ENCODE data around the gene PRDM2.
"Not testable (repeated sequence)": the region's sequence is repeated elsewhere in the genome, so short reads cannot be mapped to it uniquely, and the experiment has no call there.

PRDM2 gene

DNA sequence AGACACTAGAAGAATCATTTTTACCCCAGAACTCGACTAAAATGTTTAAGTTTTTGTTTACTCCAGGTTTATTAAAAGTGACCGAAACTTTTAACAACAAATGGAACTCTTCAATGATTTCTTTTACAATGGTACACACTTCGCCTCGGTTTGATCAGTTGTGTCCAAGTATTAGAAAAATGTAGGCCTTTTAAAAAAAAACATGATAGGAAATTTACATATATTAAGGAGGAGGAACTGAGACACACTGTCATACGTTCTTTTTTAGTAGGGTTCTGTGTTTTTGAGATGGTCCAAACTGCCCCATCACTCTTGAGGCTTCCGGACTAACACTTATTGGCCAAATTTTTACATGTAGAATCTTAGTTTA is 1.3 kb downstream of the PRDM2 start:
- DNase-seq, result no peak

DNA sequence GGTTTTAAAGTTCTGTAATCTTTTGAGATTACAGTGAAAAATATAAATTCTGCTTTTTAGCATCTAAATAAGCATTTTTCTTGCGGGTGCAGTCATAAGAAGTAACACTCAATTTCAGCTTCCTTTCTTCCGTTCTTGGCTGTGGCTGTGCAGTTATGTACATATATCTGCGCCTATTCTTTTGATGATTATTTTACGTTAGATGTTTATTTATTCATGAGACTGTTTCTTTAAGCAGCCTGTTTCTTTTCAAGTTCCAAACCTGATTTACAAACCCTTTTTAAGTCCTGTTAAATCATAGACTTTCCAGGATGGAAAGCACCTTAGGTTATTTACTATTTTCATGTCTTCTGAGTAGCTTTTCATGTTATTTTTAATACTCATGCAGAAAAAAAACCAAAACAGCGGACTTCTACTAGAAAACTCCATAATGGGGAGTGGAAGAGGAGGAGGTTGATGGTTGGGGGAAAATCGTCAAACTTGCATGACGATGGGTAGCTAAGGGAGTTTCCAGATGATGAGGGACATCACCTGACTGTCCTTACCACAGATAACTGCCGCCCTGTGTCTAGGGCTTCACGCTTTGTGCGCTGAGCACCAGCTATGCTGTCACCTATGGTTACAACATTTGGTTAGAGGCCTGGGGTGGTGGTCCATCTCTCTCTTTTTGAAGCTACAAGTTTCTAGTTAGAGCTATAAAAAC is 2.6 kb downstream of the PRDM2 start:
- no peak for DNase-seq

DNA sequence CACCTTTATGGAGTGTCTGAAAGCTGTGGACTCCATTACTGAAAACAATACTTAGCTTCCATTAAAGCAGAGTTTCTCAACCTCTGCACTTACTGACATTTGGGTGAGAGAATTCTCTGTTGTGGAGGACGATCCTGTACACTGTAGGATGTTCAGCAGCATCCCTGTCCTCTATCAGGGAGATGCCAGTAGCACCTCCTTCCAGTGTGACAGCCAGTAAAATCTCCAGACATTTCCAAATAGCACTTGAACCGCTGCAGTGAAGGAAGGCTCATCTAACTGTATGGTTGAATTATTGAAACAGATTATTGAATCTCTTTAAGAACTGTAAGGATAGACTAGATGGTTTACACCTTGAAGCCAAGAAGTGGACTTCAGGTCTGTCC is 3.1 kb downstream of the PRDM2 start:
- no peak for DNase-seq

DNA sequence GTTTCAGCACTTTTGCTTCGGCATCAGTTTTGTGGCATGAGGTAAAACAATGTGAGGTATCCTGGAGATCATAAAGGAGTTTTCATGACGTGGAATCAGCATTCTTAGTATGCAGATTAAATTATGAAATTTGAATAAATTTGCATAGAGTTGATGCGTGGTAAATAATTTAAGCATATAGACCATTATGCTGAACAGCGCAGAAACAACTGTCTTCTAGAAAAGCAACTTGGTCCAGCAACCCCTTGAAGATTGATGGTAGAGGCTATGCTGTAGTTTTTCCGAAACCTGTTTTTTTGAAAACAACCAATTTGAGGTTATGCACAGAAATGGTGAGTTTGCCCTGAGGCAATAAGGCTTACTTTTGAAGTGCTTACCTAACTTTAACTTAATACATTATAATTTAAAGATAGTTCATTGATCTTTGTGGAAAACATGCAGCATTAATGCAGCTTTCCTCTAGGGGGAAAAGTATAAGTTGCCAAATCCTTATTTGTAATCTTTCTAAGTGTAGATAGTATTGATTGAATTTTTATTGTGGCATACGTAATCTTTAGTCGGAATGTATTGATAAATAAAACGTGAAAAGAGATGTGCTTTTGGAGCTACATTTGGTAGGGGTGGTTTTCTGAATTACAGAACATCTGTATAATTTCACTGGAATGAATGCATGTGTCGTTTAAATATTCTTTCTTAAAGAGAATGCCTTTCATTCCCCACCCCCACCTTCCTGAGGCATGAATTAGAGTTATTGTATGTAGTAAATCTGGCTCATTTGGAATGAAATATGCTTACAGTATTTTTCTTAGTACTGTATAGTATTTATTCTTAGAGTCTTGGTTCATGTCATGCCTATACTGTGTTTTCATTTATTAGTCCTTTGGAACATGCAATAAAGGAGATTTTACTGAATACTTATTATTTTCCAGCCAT is 3.8 kb downstream of the PRDM2 start:
- DNase-seq, result no peak

DNA sequence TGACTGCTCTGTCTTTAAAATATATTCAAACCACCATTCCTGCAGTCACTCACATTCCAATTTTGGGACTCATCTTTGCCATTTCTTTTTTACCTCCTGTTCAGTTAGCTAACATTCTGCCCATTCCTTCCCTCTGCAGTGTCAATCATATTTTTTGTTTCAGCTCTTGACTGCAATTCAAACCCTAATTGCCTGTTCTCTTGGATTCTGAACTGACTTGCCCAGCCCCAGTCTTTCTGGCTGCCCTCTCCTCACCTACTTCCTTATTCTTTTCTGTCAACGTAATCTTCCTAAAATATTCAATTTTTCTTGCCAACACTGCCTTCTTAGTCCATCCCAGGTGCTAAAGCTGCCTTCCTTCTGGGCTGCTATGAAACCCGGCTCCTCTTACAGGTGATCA is 6.1 kb downstream of the PRDM2 start:
- DNase-seq, result no peak

DNA sequence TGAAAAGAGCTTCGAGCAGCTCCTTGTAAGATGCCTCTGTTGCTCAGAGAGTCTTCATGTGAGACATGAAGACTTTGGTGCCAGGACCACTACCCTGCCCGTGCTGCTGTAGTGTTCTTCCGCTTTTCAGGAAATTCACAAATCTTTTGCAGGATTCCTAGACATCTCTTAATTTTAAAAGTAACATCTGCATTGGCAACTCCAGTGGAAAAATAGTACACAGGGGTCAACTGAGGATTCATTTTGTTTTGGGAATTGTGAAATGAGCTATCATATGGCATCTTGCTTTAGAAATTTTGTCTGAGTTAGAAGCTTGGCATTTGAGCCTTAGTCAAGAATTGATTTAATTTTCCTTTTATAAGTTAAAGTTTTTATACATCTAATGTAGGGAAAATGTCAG is 7.2 kb downstream of the PRDM2 start:
- DNase-seq, result no peak

DNA sequence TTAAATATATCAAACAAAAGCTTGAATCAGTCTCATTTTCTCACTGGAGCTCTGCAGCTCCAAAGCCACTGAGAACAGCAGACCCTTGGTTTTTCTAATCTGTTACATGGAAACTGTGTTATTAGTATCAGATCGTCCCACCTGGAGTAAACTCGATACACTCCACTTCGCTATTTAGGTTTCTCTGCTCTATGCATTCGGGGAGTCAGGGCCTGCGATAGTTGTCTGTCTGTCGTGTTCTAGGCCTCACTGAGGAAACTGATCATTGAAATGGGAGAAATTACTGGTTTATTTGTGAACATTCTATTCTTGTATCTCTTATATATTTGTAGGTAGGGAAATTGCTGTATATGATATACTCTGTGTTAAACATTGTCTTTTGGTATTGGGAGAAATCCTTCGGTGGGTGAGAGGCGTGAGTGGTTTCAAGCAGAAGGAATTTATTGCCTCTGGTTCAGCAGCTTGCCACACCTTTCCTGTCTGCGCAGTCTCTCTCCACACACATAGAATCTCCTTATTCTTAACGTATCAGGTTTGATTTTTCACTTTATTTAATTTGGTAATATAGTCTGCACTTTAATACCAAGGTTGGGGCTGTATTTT is 8.5 kb downstream of the PRDM2 start:
- no peak for DNase-seq

DNA sequence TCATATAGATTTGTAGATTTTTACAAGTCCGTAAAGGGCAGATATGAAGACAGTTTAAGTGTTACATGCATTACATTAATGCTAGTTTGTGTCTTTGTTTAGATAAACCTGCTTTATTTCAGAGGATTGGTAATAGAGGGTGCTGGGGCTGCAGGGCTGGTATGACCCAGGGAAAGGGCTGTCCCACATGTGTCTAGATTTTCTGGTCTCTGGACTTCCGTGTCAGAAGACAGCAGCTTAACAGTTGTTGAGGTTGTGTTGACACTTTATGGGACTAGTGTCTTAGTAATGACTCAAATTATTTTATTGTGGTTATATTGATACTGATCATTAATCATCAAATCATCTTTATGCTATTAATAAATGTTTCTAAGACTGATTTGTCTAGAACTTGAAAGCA is 10.1 kb downstream of the PRDM2 start:
- no peak for DNase-seq

DNA sequence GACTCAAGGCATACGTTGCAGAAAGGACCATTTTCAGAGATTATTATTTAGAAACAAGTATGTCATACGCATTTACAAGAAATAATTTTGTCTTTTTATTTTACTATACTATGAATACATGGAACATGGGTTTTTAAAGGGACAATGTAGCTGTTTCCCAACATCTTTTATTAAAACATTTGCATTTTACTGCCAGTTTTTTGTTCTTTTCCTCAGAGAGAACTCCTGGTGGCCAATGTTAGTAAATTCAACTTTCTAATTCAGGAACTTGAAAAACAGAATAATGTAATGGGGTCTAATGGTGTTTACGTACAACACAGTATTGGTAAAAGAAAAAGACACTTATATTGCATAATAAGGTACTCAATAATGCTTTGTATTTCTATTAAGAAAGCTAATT is 14.9 kb downstream of the PRDM2 start:
- DNase-seq, result no peak

DNA sequence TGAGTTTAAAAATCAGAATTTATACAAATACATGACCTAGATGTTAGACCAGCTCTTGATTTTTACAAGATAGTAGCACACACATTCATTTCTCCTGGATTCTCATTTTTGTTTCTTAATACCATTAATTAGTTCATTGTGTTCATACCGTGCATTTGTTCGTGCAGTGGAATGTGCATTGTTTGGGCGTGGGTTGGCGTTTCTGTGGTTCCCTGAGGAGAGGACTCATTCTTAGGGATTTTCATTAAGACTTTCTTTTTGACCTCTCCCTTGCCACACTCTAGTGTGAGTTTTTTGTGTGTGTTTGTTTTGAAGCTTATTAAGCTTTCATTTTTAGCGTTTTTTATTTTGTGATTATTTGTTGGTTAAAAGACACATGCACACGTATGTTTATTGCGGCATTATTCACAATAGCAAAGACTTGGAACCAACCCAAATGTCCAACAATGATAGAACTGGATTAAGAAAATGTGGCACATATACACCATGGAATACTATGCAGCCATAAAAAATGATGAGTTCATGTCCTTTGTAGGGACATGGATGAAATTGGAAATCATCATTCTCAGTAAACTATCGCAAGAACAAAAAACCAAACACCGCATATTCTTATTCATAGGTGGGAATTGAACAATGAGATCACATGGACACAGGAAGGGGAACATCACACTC is 15.8 kb downstream of the PRDM2 start:
- not testable (repeated sequence) for DNase-seq

DNA sequence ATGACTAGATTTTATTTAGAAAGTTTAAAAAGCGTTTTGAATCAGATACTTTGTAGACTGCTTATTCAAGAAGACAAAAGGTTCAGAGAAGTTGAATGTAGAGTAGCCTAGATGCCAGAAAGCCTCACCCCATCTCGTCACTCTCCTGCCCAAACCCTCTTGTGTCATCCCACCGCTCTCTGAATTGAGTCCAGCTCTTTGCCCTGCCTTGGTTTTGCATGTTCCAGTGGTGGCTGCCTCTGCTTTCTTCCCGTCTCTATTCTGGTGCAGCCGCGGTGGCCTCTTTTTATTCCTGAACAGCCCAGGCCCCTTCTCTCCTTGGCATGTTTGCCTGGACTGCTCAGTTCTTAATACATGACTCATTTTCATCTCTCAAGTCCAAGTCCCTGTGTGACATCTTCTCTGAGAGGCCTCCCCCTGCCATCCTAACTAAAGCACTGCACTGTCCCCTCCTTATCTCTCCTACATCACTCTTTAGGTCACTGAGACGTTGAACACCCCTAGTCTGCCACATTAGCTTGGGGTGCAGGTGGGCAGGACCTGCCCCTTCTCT is 22.9 kb downstream of the PRDM2 start:
- no peak for DNase-seq

DNA sequence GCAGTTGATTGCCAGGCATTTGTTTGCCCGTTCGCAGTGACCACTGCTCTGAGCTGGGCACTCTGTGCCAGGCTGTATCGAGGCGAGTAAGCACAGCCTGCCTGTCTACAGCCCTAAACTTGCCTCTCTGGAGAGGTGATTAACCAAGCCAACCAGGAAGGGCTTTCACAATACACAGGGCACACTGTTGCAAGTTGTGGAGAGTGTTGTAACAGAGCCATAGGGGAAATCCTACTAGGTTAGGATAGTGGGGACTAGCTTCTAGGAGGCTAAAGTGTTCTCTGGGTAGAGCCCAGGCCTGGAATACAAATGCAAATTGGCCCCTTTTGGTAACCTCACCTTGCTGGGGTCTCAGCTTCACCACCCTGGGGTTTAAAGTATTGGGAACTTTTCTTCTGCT is 23.8 kb downstream of the PRDM2 start:
- DNase-seq, result no peak

DNA sequence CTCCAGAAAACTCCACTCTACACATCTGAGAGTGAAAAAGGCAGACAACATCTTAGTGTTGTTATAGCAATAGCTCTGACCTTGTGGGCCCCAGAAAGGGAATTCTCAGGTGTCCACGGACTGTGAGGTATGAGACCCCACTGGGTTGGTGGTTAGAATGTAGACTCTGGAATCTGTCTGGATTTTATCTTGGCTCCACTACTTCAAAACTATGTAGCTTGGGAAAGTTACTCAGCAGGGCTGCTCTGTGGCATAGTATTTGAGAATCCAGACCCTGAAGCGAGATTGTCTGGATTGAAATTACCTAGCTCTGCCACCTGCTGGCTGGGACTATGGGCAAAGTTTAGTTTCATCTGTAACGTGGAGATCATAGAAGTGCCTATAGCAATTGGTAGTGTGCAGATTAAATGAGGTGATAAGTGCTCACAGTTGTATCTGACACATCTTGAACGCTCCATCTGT is 25.8 kb downstream of the PRDM2 start:
- no peak for DNase-seq

DNA sequence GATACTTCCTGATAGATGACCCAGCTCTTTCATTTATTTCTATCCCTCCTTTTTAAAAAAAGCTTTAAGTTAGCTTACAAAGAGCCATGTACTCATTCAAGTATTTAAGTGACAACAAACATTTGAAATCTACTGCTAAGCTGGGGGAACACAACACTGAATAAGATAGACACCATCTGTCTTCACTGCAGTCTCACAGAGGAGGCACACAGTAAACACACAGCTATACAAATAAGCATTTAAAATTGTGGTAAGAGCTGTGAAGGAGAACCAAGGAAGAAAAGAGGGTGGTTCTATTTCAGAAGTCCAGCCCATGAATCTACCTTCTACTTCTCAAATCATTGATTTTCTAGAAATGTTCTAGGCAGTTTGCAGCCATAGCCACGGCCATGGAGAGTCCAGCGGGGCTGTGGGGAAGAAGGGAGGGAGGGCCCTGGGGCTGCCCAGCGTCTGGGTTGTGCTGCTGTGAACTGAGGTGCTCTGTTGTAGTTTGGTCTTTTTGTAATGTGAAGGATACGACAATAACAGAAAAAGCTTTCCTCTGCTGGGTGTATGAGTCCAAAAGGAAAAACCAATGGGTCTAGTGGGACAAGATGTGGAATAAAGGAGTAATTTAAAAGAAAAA is 28.2 kb downstream of the PRDM2 start:
- no peak for DNase-seq

DNA sequence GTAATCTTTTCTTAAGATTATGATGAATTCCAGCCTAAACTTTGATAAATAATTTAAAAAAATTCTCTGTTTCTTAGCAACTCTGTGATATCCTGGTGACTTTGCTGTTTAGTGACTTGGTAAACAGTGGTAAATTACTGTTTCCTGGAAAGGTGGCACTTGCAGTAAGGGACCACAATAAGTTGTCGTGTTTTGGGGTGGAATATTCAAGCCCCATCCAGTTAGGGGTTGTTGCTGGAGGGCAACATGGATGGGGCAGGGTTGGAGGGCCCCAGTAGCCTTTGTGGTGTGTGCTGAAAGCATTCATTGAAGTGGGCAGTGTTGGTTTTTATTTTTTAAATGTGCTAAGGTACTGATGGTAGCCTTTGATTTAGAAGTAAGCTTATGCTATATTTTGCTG is 30.3 kb downstream of the PRDM2 start:
- no peak for DNase-seq

DNA sequence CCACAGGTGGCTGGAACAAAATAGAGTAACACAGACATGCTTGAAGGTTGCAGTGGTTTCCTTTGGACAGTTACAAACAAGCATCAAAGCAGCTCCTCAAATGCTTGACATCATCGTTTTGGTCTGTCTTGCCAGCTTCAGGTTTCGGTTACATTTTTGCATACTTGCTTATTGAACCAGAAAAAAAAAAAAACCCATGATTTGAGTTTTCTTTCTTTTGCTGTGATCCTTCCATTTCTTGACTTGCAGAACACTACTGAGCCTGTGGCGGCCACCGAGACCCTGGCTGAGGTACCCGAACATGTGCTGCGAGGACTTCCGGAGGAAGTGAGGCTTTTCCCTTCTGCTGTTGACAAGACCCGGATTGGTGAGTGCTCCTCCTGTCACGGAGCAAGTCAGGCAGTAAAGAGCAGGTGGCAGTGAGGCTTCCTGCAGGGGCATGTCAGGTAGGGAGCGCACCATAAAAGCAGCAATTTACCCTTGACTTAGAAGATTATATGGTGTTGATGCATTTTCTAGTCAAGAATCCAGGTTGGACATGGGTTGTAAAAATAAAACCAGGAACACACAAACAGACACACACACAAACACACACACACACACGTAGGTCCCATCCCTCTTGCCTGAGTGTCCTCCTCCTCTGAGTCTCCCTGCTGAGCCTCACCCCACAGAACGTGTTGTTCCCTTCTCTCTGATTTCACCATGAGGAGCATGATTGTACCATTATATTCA is 30.9 kb downstream of the PRDM2 start:
- no peak for DNase-seq

DNA sequence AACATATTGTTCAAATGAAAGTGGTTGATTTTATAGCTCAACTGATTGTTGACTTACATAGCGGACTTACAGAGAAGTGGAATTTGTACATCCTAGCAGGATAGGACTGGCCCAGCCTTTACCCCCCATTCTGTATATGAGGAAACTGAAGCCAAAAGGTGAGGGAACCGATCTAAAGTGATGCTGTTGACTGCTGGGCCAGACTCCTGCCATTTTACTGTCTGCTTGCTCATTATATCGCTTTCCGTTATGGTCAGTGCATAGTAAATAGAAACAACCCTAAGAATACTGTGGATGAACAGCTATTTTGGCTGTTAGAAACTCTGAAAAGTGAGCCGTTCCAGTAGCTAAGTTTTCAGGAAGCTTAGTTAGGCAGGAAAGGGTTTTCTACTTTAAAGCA is 31.9 kb downstream of the PRDM2 start:
- no peak for DNase-seq

DNA sequence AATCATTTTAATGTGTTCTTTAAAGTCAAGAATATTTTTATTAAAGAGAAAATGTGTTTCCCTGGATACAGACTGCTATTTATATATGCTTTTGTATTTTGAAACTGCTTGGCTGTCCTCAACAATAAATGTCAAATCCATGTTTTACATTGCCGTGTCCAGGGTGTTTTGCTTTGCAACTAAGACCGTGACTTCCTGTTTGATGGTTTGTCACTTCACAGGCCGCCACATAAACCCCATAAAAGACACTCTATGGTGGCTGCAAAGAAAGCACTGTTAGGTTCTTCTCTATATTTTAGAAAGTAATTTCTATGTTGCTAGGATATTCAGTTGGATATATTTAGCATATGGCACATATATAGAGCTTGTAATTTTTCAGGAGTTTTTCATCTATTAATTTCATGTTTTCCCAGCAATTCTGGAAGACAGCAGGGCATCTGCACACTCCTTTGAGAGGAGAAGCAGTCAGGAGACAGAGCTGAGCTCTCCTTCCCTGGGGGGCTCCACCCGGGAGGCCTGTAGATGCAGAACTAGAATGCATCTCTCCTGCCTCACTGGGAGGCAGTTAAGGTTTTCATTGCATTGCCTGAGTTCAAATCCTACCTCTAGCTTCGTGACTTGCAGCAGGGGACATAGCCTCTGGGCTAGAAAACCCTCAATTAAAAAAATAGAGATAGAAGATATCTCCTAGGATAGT is 33.1 kb downstream of the PRDM2 start:
- DNase-seq, result no peak

DNA sequence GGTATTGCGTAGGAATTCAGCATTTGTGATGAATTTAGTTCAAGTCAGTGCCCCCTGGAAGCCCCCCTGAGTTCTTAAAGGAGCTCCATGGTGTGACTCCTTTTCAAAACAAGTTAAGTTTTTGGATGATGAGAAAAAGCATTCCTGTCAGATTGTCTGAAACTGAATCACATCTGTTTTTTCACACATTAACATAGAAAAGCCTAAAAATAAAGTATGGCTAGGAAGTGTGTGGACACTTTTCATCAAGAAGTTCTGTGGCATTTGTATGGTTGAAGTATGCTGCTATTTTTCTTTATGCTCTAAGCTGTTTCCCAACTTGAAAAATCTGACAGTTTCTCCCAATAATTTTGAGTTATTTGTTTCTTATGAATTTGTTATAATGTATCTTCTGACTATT is 33.7 kb downstream of the PRDM2 start:
- DNase-seq, result no peak

DNA sequence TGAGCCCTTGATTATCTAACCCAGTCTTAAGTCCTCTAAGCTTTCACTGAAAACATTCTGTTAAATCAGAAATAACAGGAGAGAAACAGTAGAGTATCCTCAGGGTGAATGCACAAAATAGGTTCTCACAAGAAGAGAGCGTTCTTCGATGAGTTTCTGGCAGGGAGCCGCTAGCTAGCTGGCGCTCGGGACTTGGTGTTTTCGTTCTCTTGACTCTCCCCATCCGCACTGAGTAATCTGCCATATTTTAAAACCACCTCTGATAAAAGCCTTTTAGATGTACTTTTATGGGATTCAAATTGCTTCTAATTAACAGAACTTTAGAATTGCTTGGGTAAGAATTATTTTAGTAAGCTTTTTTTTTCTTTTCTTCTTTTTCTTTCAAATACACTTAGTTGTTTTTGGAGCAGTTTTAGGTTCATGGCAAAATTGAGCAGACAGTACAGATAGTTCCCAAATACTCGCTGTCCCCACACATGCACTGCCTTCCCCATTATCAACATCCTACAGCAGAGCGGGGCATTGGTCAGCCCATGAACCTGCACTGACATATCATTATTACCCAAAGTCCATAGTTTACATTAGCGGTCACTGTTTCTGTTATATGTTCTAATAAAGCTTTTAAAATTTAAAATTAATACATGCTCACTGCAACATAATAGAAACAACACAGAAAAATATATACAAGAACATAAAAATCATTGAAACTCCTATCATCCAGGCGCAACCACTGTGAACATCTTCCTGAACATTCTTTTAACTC is 35.4 kb downstream of the PRDM2 start:
- no peak for DNase-seq
